Measurements from ENCODE around the gene CEP112. TPM values are rescaled to one million over a fixed set of nuclear protein-coding genes. Genes with fewer than 3 reads are reported as not detected.

Gene CEP112
- total RNA-seq, 1 experiment from 2014 or later = 9.5 TPM

- DNase-seq (ENCODE audit: low read depth, low spot score) (no peak), ATAC-seq (no peak)
- ChIA-PET CTCF (no interaction called here), POLR2A (no interaction called here)
- intact Hi-C loops (cut with micrococcal nuclease; ENCODE audit: unreplicated experiment) = no loop called here
- no peak overlapping the region for H3K4me3 ChIP-seq (ENCODE audit: low read depth in 2 of 2, low read length in 2 of 2)
- H3K27ac ChIP-seq (ENCODE audit: low read length) = no peak overlapping the region
- no peaks in the 10 kb centered on the region for H3K36me3 ChIP-seq (ENCODE audit: control insufficient read depth, insufficient read depth, low read length)
- peaks cover 6% of the 10 kb centered on the region; the same call in 1 of the 2 replicates for H3K4me1 ChIP-seq (ENCODE audit: control insufficient read depth, insufficient read depth, low read length)
- TF ChIP-seq POLR2AphosphoS5 (IDR thresholded peaks at IDR 0.05; ENCODE audit: low read depth, low read length) = no peak
- TF ChIP-seq SIN3A (IDR thresholded peaks at IDR 0.05; ENCODE audit: borderline replicate concordance, insufficient read depth, low read depth, low read length) = no peak
- no peak for TF ChIP-seq REST (IDR thresholded peaks at IDR 0.05; ENCODE audit: insufficient read depth in 1 of 2, low read depth in 2 of 2, low read length in 1 of 2)
- TF ChIP-seq CTCF (IDR thresholded peaks at IDR 0.05) = no peak
- no peak for TF ChIP-seq TCF7L2 (IDR thresholded peaks at IDR 0.05; ENCODE audit: low read depth, low read length)
- in situ Hi-C loops (cut with HindIII; ENCODE audit: low pct_unique_long_range_greater_than_20kb, low sequenced_read_pairs) = no loop called here
- H3K27me3 ChIP-seq (ENCODE audit: control insufficient read depth, insufficient read depth, low read length) = no peaks in the 10 kb centered on the region
- no peaks in the 10 kb centered on the region for H3K9me3 ChIP-seq (ENCODE audit: control insufficient read depth, insufficient read depth, low read depth, low read length)
- no TSS peak for BruUV-seq (replicated peaks)
Observed at GRCh38 chr17:65790241-65790640, 401.7 kb downstream of the CEP112 start.

DNA sequence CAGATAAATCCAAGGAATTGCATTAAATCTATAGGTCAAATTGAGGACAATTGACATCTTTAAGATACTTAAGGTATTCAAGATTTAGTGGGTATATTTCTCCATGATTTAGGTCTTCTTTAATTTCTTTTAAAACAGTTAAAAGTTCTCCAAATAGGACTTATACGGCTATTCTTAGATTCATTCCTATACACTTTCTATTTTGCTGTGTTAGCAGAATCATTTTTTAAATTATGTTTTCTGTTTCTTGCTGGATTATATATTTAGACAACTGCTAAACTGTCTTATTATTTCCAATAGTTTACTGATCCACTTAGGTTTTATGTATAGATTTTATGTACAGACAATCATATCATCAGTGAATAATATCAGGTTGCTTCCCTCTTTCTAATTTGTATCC, 404.4 kb downstream of the CEP112 start:
- intact Hi-C loops (cut with micrococcal nuclease; ENCODE audit: unreplicated experiment) (no loop called here), in situ Hi-C loops (cut with HindIII; ENCODE audit: low pct_unique_long_range_greater_than_20kb, low sequenced_read_pairs) (no loop called here)
- no peak for ATAC-seq
- no peak overlapping the region for H3K27ac ChIP-seq (ENCODE audit: low read length)
- H3K4me3 ChIP-seq (ENCODE audit: low read depth in 2 of 2, low read length in 2 of 2) = no peak overlapping the region
- H3K27me3 ChIP-seq (ENCODE audit: control insufficient read depth, insufficient read depth, low read length) = no peaks in the 10 kb centered on the region
- peaks cover 13% of the 10 kb centered on the region; the same call in 1 of the 2 replicates for H3K4me1 ChIP-seq (ENCODE audit: control insufficient read depth, insufficient read depth, low read length)
- CTCF ChIA-PET = no interaction called here
- no peaks in the 10 kb centered on the region for H3K36me3 ChIP-seq (ENCODE audit: control insufficient read depth, insufficient read depth, low read length)
- POLR2A ChIA-PET = no interaction called here
- TF ChIP-seq POLR2AphosphoS5 (IDR thresholded peaks at IDR 0.05; ENCODE audit: low read depth, low read length) = no peak
- TF ChIP-seq SIN3A (IDR thresholded peaks at IDR 0.05; ENCODE audit: borderline replicate concordance, insufficient read depth, low read depth, low read length) = no peak
- BruUV-seq (replicated peaks) = no TSS peak
- H3K9me3 ChIP-seq (ENCODE audit: control insufficient read depth, insufficient read depth, low read depth, low read length) = no peaks in the 10 kb centered on the region
- DNase-seq (ENCODE audit: low read depth, low spot score) = no peak

- DNase-seq (ENCODE audit: low read depth, low spot score) (no peak), ATAC-seq (no peak)
- no peak overlapping the region for H3K4me3 ChIP-seq (ENCODE audit: low read depth in 2 of 2, low read length in 2 of 2)
- CTCF ChIA-PET = no interaction called here
- no peaks in the 10 kb centered on the region for H3K27me3 ChIP-seq (ENCODE audit: control insufficient read depth, insufficient read depth, low read length)
- H3K36me3 ChIP-seq (ENCODE audit: control insufficient read depth, insufficient read depth, low read length) = no peaks in the 10 kb centered on the region
- TF ChIP-seq CTCF (IDR thresholded peaks at IDR 0.05) = no peak
- no peak for TF ChIP-seq POLR2AphosphoS5 (IDR thresholded peaks at IDR 0.05; ENCODE audit: low read depth, low read length)
- TF ChIP-seq TCF7L2 (IDR thresholded peaks at IDR 0.05; ENCODE audit: low read depth, low read length) = no peak
- H3K4me1 ChIP-seq (ENCODE audit: control insufficient read depth, insufficient read depth, low read length) = peaks cover 13% of the 10 kb centered on the region; the same call in 1 of the 2 replicates
- H3K9me3 ChIP-seq (ENCODE audit: control insufficient read depth, insufficient read depth, low read depth, low read length) = no peaks in the 10 kb centered on the region
- in situ Hi-C loops (cut with HindIII; ENCODE audit: low pct_unique_long_range_greater_than_20kb, low sequenced_read_pairs) = no loop called here
- intact Hi-C loops (cut with micrococcal nuclease; ENCODE audit: unreplicated experiment) = no loop called here
- no TSS peak for BruUV-seq (replicated peaks)
- H3K27ac ChIP-seq (ENCODE audit: low read length) = no peak overlapping the region; the same call in 1 of the 2 replicates
- POLR2A ChIA-PET = no interaction called here
Observed at GRCh38 chr17:65786479-65786878, 405.5 kb downstream of the CEP112 start.
